Uterus (tissue), 4 donors: Measurements from ENCODE around the gene DHX9. TPM values are rescaled to one million over a fixed set of nuclear protein-coding genes. Genes with fewer than 3 reads are reported as not detected.

ENCODE experiments used
- DNase-seq, 2 donors: peaks; one replicate each; pipeline ENCODE4 v3.0.0-alpha.2; 2019 to 2020
- H3K27ac ChIP-seq, 2 donors: fragments of 200-600 bp; sonication (generic); 1 replicate in 1 of 2; 2 replicates in 1 of 2; pipeline ENCODE4 v1.5.1; 2016 to 2018
- H3K27me3 ChIP-seq, 2 donors: fragments of 200-600 bp; sonication (generic); one replicate each; pipeline ENCODE4 v1.5.1; 2018 to 2019; ENCODE audit warnings: control low read depth in 1 of 2
- H3K36me3 ChIP-seq, 2 donors: fragments of 200-600 bp; sonication (generic); one replicate each; pipeline ENCODE4 v1.5.1; 2019; ENCODE audit warnings: control low read depth in 1 of 2
- H3K4me1 ChIP-seq, 2 donors: fragments of 200-600 bp; sonication (generic); one replicate each; pipeline ENCODE4 v1.5.1; 2018 to 2019; ENCODE audit warnings: control low read depth in 1 of 2
- H3K4me3 ChIP-seq, 2 donors: fragments of 200-600 bp; sonication (generic); 1 replicate in 1 of 2; 2 replicates in 1 of 2; pipeline ENCODE4 v1.5.1; 2018 to 2019; ENCODE audit warnings: mild to moderate bottlenecking in 1 of 2
- H3K9me3 ChIP-seq, 2 donors: fragments of 200-600 bp; sonication (generic); one replicate each; pipeline ENCODE4 v1.5.1; 2019; ENCODE audit warnings: control low read depth in 1 of 2
- CTCF ChIP-seq, 4 experiments: fragments of 200-600 bp in 2 of 4; fragments of 450-650 bp in 2 of 4; sonication (generic) in 2 of 4; IDR thresholded peaks; one replicate each; pipeline ENCODE4 v1.5.1; 2016 to 2019; ENCODE audit warnings: antibody characterized with exemption in 4 of 4, mild to moderate bottlenecking in 2 of 4, moderate library complexity in 1 of 4
- POLR2A ChIP-seq, 2 donors: fragments of 450-650 bp; IDR thresholded peaks; one replicate each; pipeline ENCODE4 v1.6.1; 2016; ENCODE audit warnings: antibody characterized with exemption in 2 of 2, mild to moderate bottlenecking in 1 of 2, moderate library complexity in 1 of 2
- intact Hi-C: fragments of 100-400 bp; cut with DNase I; formaldehyde crosslinking; loops from one replicate; pipeline ENCODE4 v1.15.1; 2023; ENCODE audit warnings: low total_unique reads
- total RNA-seq, 4 donors: library from RNA; depleted of rRNA in 3 of 4; stranded (reverse); fragments of >200 nt in 3 of 4; gene quantifications; one replicate each; pipeline versions ENCODE4 v1.1.0 to v1.2.4, GENCODE V29; 2014 to 2023
- donor health status: DM: yes; HTN: yes; CAD: no.

Gene DHX9
- total RNA-seq, 4 donors from 2014 or later = 70.0 to 227 (median 151) TPM

- intact Hi-C loops = no loop called here
- Histone ChIP-seq H3K9me3 (no peaks in the 10 kb centered on the region), H3K4me1 (no peaks in the 10 kb centered on the region), H3K4me3 (no peak overlapping the region), H3K27ac (no peak overlapping the region), H3K36me3 (no peaks in the 10 kb centered on the region), H3K27me3 (no peaks in the 10 kb centered on the region)
- DNase-seq = no peak
- TF ChIP-seq POLR2A (IDR thresholded peaks at IDR 0.05) = no peak
- TF ChIP-seq CTCF (IDR thresholded peaks at IDR 0.05) = no peak
Observed at GRCh38 chr1:182795563-182796228, 43.5 kb upstream of the DHX9 start.

GRCh38 chr1:182802006-182802803 lies 36.9 kb upstream of the DHX9 start:
- no peaks in the 10 kb centered on the region for H3K27me3 ChIP-seq
- DNase-seq = no peak
- TF ChIP-seq CTCF (IDR thresholded peaks at IDR 0.05) (no peak), POLR2A (IDR thresholded peaks at IDR 0.05) (no peak)
- no peak overlapping the region for H3K4me3 ChIP-seq
- H3K9me3 ChIP-seq = no peaks in the 10 kb centered on the region
- H3K27ac ChIP-seq = no peak overlapping the region
- no peaks in the 10 kb centered on the region for H3K4me1 ChIP-seq
- intact Hi-C loops = no loop called here
- H3K36me3 ChIP-seq = no peaks in the 10 kb centered on the region

GRCh38 chr1:182803846-182804245 lies 35.3 kb upstream of the DHX9 start:
- no peak for DNase-seq
- H3K36me3 ChIP-seq = no peaks in the 10 kb centered on the region
- no peak overlapping the region for H3K4me3 ChIP-seq
- no peaks in the 10 kb centered on the region for H3K27me3 ChIP-seq
- H3K9me3 ChIP-seq = no peaks in the 10 kb centered on the region
- intact Hi-C loops = no loop called here
- TF ChIP-seq POLR2A (IDR thresholded peaks at IDR 0.05) = no peak
- TF ChIP-seq CTCF (IDR thresholded peaks at IDR 0.05) = no peak
- no peaks in the 10 kb centered on the region for H3K4me1 ChIP-seq
- H3K27ac ChIP-seq = no peak overlapping the region

- DNase-seq = no peak
- Histone ChIP-seq H3K27me3 (no peaks in the 10 kb centered on the region), H3K4me3 (no peak overlapping the region), H3K27ac (no peak overlapping the region), H3K9me3 (no peaks in the 10 kb centered on the region), H3K4me1 (no peaks in the 10 kb centered on the region), H3K36me3 (no peaks in the 10 kb centered on the region)
- TF ChIP-seq CTCF (IDR thresholded peaks at IDR 0.05) = no peak
- no peak for TF ChIP-seq POLR2A (IDR thresholded peaks at IDR 0.05)
- intact Hi-C loops = no loop called here
Observed at GRCh38 chr1:182806015-182806678, 33.0 kb upstream of the DHX9 start.

- intact Hi-C loops = no loop called here
- Histone ChIP-seq H3K27ac (no peak overlapping the region), H3K9me3 (no peaks in the 10 kb centered on the region), H3K36me3 (no peaks in the 10 kb centered on the region), H3K4me1 (no peaks in the 10 kb centered on the region), H3K27me3 (no peaks in the 10 kb centered on the region), H3K4me3 (no peak overlapping the region)
- TF ChIP-seq CTCF (IDR thresholded peaks at IDR 0.05) (no peak), POLR2A (IDR thresholded peaks at IDR 0.05) (no peak)
- DNase-seq = no peak
Observed at GRCh38 chr1:182807907-182808306, 31.2 kb upstream of the DHX9 start.
